K562 (cell line): ENCODE measurements around the gene COL23A1.

ENCODE experiments used
- EGR1 ChIP-seq: fragments of 450-650 bp; conservative IDR thresholded peaks from 2 replicates; pipeline ENCODE4 v1.6.1; 2017; ENCODE audit warnings: mild to moderate bottlenecking
- KLF6 ChIP-seq: fragments of 250-450 bp; sonication (Bioruptor Pico); IDR thresholded peaks from 2 replicates; pipeline ENCODE4 v1.4.0; 2020; ENCODE audit warnings: mild to moderate bottlenecking, moderate library complexity, borderline replicate concordance
- POLR2AphosphoS5 ChIP-seq: IDR thresholded peaks from 2 replicates; pipeline ENCODE4 v1.6.1; 2011; ENCODE audit warnings: mild to moderate bottlenecking, low read depth, low read length, moderate library complexity; ENCODE audit not compliant: control insufficient read depth, insufficient read depth
- PREB ChIP-seq: sonication (generic); formaldehyde crosslinking; IDR thresholded peaks from 2 replicates; pipeline ENCODE4 v1.8.1; 2023; ENCODE audit warnings: mild to moderate bottlenecking, missing genetic modification reagents
- SMAD3 ChIP-seq: fragments of 450-650 bp; formaldehyde crosslinking; conservative IDR thresholded peaks from 2 replicates; pipeline ENCODE4 v1.4.0; 2020; ENCODE audit warnings: mild to moderate bottlenecking
- USF1 ChIP-seq: sonication (generic); formaldehyde crosslinking; IDR thresholded peaks from 2 replicates; pipeline ENCODE4 v1.9.0; 2022; ENCODE audit warnings: mild to moderate bottlenecking, missing genetic modification reagents

- TF ChIP-seq EGR1 (no peak), PREB (CRISPR knock-in tag) (no peak), SMAD3 (CRISPR knock-in tag) (no peak), POLR2AphosphoS5 (no peak), USF1 (CRISPR knock-in tag) (no peak), KLF6 (CRISPR knock-in tag) (no peak)
These were observed 356.0 kb downstream of the COL23A1 start for GRCh38 chr5:178234121-178234749.
